ENCODE data around the gene CDC42.
"Not testable (repeated sequence)": the region's sequence is repeated elsewhere in the genome, so short reads cannot be mapped to it uniquely, and the experiment has no call there.

Gene CDC42

DNA sequence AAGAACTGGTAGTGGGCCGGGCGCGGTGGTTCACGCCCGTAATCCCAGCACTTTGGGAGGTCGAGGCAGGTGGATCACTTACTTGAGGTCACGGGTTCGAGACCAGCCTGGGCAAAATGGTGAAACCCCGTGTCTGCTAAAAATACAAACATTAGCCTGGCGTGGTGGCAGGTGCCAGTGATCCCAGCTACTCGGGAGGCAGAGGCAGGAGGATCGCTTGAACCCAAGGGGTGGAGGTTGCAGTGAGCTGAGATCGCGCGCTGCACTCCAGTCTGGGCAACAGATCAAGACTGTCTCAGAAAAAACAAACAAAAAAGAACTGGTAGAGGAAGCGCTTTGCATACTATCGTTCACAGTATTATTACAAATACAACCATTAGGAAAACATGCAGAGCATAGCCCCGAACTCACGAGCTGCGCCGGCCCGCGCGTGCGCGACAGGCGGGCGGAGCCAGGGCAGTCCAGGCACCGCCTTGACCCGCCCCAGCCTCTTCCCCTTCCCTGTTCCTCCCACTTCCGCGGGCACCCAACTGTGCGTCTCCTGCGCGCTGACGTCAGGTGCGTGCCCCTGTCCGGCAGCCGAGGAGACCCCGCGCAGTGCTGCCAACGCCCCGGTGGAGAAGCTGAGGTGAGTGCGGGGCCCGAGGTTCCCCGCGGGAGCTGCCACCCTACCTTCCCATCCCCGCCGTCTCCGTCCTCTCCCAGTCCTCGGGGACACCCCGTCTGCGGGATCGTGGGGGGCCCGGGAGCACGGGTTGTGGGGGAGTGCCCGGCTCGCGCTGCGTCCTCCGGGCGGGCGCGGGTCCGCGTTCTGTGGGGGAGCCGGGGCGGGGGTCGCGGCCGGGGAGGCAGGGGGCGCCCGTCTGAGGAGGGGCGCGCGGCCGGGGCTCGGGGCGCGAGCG, at the start of gene CDC42:
Gene CDC42 (plus strand): TSS at position 595 of the 902 bp plus-strand sequence. CDS start 25,770 bp downstream, outside the sequence.
- peak; percentile 98 for DNase-seq (ENCODE audit: low read depth, low spot score)

DNA sequence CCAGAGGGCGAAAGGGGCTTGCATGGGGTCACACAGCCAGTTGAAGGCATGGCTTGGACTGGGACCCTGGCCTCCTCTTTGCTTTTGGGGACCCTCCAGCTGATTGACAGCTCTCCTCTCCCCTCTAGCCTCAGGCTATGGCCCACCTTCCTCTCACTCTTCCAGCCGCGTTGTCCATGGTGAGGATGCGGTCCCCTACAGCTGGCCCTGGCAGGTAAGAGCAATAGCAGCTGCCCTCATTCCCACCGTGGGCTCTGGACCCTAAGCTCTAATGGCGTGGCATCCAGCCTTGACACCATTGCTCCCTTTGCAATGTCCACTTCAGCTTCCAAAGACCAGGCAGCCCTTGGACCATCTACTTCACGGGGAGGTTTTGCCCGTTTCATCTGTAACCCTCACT, 49.6 kb upstream of the CDC42 start:
- not testable (repeated sequence) for DNase-seq (ENCODE audit: low read depth, low spot score)

DNA sequence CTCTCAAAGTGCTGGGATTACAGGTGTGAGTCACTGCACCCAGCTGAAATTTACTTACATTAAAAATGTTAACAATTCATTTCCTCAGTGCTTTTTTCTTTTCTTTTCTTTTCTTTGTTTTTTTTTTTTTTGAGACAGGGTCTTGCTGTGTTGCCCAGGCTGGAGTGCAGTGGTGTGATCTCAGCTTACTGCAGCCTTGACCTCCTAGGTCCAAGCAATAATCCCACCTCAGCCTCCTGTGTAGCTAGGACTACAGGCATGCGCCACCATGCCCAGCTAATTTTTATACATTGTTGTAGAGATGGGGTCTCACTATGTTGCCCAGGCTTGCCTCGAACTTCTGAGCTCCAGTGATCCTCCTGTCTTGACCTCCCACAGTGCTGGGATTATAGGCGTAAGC, 48.5 kb upstream of the CDC42 start:
- DNase-seq (ENCODE audit: low read depth, low spot score), result not testable (repeated sequence)

DNA sequence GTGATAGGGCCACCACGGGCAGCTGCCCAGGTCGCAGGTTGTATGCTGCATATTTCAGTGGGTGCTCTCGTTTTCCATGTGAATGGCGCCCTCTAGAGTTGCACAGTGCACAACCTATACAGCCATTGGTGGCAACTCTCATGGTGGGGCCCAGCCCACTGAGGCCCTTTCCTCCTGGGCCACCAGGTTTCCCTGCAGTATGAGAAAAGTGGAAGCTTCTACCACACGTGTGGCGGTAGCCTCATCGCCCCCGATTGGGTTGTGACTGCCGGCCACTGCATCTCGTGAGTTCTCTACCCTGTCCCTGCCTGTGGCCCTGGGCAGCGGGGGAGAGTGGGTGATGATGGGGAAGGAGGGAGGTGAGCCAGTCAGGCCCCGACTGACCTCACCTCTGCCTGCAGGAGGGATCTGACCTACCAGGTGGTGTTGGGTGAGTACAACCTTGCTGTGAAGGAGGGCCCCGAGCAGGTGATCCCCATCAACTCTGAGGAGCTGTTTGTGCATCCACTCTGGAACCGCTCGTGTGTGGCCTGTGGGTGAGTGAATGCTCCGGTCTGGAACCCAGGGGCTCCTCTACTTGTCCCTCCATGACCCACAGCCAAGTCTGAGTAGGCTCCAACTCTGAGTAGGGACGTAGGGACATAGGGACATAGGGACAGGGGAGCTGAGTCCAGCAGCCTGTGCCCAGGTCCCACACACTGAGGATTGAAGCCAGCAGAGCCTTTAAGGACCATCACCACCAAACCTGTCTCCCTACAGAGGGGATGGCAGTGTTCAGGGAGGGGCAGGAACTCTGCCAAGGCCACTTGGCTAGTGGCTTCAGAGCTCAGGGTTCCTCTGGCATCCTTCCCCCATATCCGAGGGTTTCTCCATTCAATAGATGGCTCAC, 47.0 kb upstream of the CDC42 start:
- peak; percentile 31 for DNase-seq (ENCODE audit: low read depth, low spot score)

DNA sequence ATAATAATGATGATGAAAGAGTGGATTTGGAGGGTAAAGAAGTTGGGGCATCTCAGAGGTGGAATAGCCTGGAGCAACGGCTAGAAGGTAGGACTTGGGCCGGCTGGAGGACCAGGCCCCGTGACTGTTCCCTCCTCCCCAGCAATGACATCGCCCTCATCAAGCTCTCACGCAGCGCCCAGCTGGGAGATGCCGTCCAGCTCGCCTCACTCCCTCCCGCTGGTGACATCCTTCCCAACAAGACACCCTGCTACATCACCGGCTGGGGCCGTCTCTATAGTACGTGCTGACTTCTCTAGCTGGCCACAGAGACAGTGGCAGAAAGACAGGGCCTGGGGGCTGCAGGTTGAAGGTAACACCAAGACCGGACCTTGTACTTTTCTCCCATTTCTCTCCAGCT, 45.8 kb upstream of the CDC42 start:
- not testable (repeated sequence) for DNase-seq (ENCODE audit: low read depth, low spot score)

DNA sequence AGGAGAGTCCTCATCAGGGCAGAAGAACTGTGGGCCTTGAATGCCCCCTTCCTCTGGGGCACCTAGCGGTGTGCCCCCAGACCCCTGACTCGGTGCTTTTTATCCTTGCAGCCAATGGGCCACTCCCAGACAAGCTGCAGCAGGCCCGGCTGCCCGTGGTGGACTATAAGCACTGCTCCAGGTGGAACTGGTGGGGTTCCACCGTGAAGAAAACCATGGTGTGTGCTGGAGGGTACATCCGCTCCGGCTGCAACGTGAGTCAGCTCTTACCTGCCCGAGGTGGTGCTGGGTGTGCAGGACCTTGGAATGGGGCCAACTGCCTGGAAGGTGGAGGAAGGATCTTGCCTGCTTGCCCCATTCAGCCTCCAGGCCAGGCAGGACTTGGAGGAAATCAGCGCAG, 45.2 kb upstream of the CDC42 start:
- not testable (repeated sequence) for DNase-seq (ENCODE audit: low read depth, low spot score)

DNA sequence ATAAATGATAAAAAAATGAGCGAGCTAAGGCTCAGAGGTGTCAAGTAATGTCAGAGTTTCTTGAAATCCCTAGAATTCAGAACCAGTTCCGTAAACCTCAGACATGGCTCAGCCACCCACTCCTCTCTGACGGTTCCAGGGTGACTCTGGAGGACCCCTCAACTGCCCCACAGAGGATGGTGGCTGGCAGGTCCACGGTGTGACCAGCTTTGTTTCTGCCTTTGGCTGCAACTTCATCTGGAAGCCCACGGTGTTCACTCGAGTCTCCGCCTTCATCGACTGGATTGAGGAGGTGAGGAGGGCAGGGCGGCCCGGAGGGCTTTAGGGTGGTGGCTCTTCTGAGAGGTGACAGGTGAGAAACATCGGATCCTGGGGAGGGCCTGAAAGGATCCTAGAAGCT, 42.9 kb upstream of the CDC42 start:
- not testable (repeated sequence) for DNase-seq (ENCODE audit: low read depth, low spot score)

DNA sequence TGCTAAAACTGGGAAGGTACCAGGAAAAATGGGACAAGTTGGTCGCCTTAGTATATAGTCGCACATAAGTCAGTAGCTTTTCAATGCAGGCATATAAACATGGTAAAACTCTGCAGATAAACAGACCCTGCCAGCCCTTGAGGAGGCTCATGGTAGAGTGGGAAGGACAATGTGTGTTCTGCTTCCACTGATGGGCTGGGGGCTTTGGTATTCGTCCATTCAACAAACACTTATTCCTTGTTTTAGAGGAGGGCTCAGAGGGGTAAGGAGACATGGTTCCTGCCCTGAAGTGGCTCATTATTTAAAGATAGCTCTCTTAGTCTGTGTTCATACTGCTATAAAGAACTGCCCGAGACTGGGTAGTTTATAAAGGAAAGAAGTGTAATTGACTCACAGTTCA, 39.8 kb upstream of the CDC42 start:
- DNase-seq (ENCODE audit: low read depth, low spot score), result not testable (repeated sequence)

DNA sequence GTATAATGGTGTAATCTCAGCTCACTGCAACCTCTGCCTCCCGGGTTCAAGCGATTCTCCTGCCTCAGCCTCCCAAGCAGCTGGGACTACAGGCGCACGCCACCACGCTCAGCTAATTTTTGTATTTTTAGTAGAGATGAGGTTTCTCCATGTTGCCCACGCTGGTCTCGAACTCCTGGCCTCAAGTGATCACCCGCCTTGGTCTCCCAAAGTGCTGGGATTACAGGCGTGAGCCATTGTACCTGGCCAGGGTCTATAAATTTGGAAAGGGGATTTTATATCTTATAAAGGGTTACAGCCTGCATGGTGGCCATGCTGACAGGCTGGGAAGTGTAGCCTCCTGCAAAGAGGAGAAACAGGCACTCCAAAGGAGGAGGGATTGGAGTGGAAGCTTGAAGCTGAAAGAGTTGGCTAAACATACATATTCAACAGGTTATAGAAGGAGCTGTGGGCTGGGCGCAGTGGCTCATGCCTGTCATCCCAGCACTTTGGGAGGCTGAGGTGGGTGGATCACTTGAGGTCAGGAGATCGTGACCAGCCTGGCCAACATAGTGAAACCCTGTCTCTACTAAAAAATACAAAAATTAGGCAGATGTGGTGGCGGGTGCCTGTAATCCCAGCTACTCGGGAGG, 37.8 kb upstream of the CDC42 start:
- not testable (repeated sequence) for DNase-seq (ENCODE audit: low read depth, low spot score)

DNA sequence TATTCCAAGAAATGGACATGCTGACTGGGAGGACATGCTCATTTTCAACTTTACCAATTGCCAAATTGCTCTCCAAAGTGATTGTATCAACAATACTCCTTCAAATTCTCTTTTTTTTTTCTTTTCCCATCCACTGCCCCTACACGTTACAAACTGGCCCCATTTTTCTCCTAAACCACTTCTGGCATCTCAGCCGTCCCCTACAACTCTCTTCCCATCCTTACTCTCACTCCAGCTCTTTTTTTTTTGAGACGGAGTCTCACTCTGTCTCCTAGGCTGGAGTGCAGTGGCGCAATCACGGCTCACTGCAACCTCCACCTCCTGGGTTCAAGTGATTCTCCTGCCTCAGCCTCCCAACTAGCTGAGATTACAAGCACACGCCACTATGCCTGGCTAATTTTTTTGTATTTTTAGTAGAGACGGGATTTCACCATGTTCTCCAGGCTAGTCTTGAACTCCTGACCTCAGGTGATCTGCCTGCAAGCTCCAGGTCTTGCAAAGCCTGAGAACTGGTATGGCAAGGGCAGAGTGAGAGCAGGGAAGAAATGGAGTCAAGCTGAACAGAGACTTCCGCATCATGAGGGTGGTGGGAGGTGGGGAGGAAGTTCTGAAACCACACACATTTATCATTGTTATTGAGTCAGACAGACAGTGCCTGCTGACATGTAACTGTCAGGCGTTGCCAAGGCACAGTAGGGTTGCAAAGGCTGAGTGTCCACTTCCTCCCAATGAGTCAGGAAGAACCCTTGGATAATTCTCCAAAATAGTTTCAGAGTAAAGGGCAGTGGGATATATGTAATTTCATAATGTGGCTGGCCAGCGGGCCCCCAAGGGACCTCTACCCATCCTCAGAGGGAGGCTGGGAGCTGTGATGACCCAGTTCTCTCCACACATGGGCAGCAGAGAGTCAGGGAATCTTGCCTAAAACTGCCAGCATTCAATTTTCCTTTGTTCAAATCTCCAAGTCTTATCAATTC, 33.6 kb upstream of the CDC42 start:
- peak; percentile 53 for DNase-seq (ENCODE audit: low read depth, low spot score)

DNA sequence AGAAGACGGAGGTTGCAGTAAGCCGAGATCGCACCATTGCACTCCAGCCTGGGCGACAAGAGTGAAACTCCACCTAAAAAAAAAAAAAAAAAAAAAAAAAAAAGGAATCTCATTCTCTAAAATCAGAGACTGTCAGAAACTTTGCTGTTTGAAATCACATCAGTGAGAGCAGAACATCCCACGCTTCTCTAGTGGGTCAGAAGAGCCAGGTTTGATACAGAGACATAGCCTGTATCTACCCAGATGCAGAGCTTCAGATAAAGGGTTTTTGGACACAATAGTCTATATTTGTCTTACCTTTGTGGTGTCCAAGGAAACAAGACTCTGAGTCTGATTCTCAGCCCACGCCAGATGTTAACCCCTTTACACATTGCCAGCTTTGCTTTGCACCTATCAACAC, 31.4 kb upstream of the CDC42 start:
- no peak for DNase-seq (ENCODE audit: low read depth, low spot score)

DNA sequence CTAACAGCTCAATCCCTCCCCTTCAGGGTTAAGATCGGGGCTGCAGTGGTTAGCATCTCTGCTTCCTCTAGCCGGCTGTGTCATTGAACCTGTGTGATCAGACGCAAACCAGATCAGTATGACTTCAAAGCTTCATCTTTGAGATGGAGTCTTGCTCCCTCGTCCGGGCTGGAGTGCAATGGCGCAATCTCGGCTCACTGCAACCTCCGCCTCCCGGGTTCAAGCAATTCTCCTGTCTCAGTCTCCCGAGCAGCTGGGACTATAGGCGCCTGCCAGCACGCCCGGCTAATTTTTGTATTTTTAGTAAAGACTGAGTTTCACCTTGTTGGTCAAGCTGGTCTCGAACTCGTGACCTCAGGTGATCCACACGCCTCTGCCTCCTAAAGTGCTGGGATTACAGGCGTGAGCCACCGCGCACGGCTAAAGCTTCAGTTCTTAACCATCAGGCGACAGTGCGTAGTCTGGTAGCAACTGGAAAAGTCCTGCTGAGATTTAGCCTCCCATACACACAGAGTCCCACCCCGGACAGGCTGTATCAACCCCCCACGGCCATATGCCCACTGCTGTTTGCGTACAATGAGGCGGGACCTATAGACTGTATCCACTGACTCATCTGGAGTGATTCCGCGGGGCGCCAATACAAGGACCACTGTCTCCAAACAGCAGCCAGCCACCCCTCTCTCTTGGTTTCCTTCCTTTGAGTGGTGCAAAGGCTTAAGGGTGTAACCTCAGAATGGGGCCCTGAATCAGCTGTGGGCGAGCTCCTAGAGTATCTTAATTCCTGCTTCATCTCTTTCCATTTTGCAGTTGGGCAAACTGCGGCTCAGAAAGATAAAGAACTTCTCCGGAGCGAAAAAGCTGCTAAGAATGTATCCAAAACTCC, 27.8 kb upstream of the CDC42 start:
- no peak for DNase-seq (ENCODE audit: low read depth, low spot score)

DNA sequence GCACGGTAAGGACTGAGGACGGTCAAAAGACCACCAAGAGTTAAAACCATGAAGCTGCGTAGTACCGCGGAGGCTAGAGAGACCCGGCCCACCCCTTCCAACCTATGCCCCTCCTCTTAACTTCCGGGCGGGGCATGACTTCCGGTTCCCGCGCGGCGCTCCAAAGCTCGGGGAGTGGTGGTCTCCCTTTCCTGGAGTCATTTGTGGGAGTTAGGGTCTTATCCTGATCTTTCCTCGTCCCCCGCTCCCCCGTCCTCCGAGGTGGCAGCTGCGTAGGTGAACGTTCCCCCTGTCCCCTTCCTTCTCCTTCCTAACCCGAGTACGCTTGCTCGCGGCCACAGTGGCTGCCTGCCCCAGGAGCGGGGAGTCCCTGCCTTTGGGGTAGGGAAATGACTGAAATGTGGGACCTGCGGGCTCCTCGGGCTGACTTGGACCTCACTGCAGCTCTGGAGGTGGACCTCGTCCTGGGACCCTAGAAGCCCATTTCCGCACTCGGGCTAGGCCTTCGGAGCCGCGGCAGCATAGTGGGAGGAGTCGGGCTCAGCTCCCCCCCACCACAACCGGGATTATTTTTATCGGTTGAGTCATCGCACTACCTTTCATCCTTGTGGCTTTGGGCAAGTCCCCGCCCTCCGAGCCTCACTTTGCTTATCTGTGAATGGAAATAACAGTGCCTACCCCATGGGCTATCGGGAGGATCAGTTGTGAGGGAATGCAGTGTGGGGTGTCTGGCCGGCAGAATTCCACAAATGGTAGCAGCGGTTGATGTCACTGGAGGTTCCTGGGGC, 26.9 kb upstream of the CDC42 start:
- peak; percentile 94 for DNase-seq (ENCODE audit: low read depth, low spot score)

DNA sequence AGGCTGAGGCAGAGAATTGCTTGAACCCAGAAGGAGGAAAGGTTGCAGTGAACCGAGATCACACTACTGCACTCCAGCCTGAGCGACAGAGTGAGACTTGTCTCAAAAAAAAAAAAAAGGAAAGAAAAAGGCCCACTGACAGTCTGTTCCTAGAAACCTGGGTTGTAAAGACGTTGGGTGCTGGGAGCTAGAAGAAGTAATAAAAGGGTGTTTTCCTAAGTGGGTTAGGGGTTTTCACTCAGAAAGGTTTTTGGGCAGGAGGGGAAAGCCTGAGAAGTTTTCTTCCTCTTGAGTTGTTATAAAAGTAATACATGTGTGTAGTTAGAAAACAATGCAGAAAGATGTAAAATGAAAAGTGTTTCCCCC, 25.6 kb upstream of the CDC42 start:
- no peak for DNase-seq (ENCODE audit: low read depth, low spot score)

DNA sequence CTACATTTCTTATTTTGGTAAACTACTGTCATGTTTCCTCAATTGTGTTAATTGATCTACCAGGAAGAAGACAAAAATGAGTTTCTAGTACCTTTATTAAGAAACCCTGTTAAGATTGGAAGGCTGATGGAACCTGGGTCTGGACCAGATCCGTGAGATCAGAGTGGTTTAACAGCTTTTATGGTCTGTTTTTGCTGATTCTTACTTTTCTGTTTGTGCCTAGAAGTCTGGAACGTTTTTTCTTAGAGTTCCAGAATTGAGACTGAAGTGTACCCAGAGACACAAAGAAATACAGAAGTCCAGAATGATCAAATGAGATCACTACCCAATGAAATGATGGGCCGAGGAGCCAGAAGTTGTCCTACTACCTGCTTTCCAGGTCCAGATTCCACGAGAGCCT, 22.5 kb upstream of the CDC42 start:
- DNase-seq (ENCODE audit: low read depth, low spot score), result no peak

DNA sequence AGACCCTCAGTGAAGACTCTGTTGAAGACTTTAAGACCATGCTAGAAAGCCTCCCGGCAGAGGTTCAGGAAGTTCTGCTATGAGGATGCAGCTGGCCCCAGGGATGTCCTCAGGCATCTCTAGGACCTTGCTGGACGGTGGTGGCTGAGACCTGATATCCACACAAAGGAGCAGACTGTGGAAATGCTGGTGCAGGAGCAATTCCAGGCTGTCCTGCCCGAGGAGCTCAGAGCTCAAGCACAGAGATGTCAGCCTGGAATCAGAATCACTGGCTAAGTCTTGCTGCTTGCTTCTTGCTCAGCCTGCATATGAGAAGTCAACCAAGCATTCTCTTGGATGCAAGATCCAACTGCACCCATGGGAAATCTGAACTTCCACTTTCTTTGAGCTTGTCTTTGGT, 22.0 kb upstream of the CDC42 start:
- no peak for DNase-seq (ENCODE audit: low read depth, low spot score)

DNA sequence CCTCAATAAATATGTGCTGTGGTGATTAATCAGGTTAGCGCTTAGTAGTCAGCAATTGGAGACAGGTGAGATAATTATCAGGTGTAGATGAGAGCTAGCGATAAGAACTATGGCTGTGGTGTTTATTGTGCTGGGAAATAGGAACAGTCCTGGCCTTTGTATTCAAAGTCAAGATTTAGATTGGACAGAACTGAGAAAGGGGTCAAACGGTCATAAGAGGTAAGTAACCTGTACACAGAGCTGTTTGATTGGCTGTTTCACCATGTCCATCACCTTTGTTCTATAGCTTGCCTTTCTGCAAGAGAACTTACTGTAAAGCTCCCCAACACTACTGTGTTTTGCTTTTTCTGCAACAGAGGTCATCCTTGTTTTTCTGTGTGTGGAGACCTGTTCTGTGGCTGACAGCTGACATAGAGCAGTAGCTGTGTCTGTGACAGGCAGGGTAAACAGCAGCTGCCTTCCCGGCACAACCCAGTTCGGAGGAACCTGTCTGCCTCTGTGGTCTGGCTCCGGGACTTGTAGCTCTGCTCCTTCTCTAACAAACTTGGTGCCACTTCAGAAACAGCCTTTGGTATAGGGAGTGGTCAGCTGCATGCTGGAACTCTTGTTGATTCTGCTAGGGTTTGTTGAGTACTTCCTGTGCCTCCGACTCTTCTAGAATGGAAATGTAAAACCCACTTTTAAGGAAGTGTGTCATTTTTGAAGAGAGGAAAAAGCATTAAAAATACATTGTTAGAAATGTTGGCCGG, 21.1 kb upstream of the CDC42 start:
- DNase-seq (ENCODE audit: low read depth, low spot score), result no peak

DNA sequence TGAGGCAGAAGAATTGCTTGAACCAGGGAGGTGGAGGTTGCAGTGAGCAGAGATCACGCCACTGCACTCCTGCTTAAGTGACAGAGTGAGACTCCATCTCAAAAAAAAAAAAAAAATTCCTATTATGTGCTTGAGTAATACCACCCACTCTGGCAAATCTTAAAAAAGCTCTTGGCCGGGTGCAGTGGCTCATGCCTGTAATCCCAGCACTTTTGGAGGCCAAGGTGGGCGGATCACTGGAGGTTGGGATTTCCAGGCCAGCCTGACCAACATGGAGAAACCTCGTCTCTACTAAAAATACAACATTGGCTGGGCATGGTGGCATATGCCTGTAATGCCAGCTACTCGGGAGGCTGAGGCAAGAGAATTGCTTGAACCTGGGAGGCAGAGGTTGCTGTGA, 17.7 kb upstream of the CDC42 start:
- not testable (repeated sequence) for DNase-seq (ENCODE audit: low read depth, low spot score)
